ENCODE data around the gene OR3A3.

- TF ChIP-seq GATA2 (IDR thresholded peaks at IDR 0.05; ENCODE audit: low read depth, low read length) (no peak), GATA3 (IDR thresholded peaks at IDR 0.05; ENCODE audit: low read depth, low read length) (no peak)
These were observed 61.0 kb downstream of the OR3A3 start for GRCh38 chr17:3472137-3472536.

All from SH-SY5Y (cell line).